Renal pelvis (tissue), 4 donors: ENCODE data around the gene HNRNPUL2. TPM values are rescaled to one million over a fixed set of nuclear protein-coding genes. Genes with fewer than 3 reads are reported as not detected.
A peak's percentile ranks its signal among the peaks of the same experiment; 100 is the strongest.
"Not testable (repeated sequence)": the region's sequence is repeated elsewhere in the genome, so short reads cannot be mapped to it uniquely, and the experiment has no call there.

ENCODE experiments used
- DNase-seq: peaks from one replicate; pipeline ENCODE4 v3.0.0-alpha.2; 2013
- polyA plus RNA-seq, 3 donors: library from polyadenylated mRNA; unstranded; fragments of 120-200 nt; gene quantifications; one replicate each; pipeline ENCODE4 v1.2.1, GENCODE V29; 2013; ENCODE audit not compliant: insufficient read length in 3 of 3

Gene HNRNPUL2
- polyA plus RNA-seq, 3 donors = 79.1 to 92.4 (median 86.0) TPM

GRCh38 chr11:62732830-62733229, 5.6 kb upstream of the HNRNPUL2 start:
- no peak for DNase-seq

GRCh38 chr11:62730076-62730475, 2.8 kb upstream of the HNRNPUL2 start:
- DNase-seq = not testable (repeated sequence)

- peak; percentile 87 for DNase-seq
Observed at GRCh38 chr11:62728171-62728988, 1.1 kb upstream of the HNRNPUL2 start, which contains the start of gene TTC9C. TTC9C (plus strand) TSS chr11:62728486; CDS start chr11:62728849, 363 bp downstream.

GRCh38 chr11:62727872-62728170, 564 bp upstream of the HNRNPUL2 start:
- DNase-seq = peak; percentile 98

GRCh38 chr11:62726915-62727164, 417 bp downstream of the HNRNPUL2 start:
- no peak for DNase-seq

GRCh38 chr11:62726156-62726914, 922 bp downstream of the HNRNPUL2 start:
- no peak for DNase-seq

- DNase-seq = no peak
Observed at GRCh38 chr11:62725646-62726045, 1.6 kb downstream of the HNRNPUL2 start.

- no peak for DNase-seq
Observed at GRCh38 chr11:62724171-62724570, 3.1 kb downstream of the HNRNPUL2 start.

GRCh38 chr11:62721994-62722393, 5.3 kb downstream of the HNRNPUL2 start:
- no peak for DNase-seq

- no peak for DNase-seq
Observed at GRCh38 chr11:62719302-62719978, 7.8 kb downstream of the HNRNPUL2 start.

GRCh38 chr11:62716816-62717215, 10.4 kb downstream of the HNRNPUL2 start:
- DNase-seq = no peak

- DNase-seq = no peak
Observed at GRCh38 chr11:62716206-62716605, 11.1 kb downstream of the HNRNPUL2 start.

GRCh38 chr11:62715150-62716130, 11.8 kb downstream of the HNRNPUL2 start:
- DNase-seq = no peak

- no peak for DNase-seq
Observed at GRCh38 chr11:62713343-62713742, 13.9 kb downstream of the HNRNPUL2 start.

GRCh38 chr11:62712861-62713260, 14.4 kb downstream of the HNRNPUL2 start:
- no peak for DNase-seq

GRCh38 chr11:62712276-62712812, 14.9 kb downstream of the HNRNPUL2 start:
- no peak for DNase-seq

- DNase-seq = no peak
Observed at GRCh38 chr11:62710001-62710345, 17.3 kb downstream of the HNRNPUL2 start.

- peak; percentile 99 for DNase-seq
Observed at GRCh38 chr11:62709247-62710000, 17.8 kb downstream of the HNRNPUL2 start.

GRCh38 chr11:62708793-62709192, 18.5 kb downstream of the HNRNPUL2 start:
- DNase-seq = no peak

- no peak for DNase-seq
Observed at GRCh38 chr11:62708392-62708791, 18.9 kb downstream of the HNRNPUL2 start.
